GM18520 (cell line): ENCODE results near the gene CD7.

Experiments used
- ATAC-seq: cut with Tn5 transposase; IDR thresholded peaks from one replicate; pipeline ENCODE4 v1.9.1; 2021; ENCODE audit not compliant: unreplicated experiment

The CD7 gene

DNA sequence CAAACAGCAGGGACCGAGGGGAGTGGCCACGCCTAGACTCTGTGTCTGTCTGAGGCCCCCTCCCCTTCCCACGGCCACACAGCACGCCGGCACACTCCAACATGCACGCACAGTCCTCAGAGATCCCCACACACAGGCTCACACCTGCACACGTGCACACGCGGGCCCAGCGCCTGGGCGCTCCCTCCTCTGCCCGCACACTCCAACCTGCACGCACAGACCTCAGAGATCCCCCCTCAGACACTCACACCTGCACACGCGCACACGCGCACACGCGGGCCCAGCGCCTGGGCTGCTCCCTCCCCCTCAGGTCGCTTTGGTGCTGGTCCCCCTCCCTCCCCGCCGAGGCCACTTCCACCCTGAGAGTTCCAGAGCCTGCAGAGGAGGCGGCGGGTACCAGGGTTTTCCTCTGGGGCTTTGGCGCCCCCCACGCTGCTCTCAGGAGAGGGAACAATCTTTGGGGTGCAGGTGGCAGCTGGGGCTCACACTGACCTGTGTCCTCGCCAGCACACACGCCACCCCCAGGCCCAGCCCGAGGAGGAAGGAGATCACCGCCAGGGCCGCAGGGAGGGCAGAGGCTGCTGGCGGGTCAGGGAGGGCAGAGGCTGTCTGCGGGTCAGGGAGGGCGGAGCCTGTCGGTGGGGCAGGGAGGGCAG, 1.6 kb downstream of the CD7 start:
- ATAC-seq: no peak

DNA sequence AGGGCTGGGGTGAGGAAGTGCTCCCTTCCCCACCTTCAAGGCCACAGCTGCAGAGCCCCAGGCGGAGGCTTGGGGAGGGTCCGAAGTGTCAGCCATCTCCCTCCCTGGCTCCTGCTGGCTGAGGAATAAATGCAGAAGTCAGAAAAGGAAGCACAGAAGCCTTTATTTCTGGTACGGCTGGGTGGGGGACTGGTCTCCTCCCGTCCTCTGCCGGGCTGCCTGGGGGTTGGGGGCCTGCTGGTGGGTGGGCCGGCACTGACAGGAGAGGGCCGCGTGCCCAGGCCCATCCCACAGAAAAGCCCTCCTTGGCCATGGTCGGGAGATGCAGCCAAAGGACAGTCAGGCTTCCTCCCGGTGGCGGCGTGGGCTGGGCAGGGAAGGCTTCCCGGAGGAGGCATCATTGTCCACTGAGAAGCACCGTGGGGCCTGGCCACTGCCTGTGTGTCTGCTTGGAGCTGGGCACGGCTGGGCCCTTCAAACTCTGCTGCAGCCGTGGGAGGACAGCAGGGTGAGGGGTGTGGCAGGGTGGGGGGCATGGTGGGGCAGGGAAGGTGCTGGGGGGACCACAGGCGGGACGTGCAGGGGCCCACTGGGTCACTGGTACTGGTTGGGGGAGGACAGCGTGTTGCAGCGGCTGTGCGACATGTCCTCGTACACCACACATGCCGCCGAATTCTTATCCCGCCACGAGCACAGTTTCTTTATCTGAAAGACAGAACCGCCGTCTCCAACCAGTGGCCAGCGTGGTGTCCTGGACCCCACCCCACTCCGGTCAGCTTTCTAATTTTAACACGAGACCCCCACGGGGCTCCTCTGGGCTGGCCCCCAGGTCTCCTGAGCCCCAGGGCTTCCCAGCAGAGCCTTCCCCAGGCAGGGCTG, 2.4 kb downstream of the CD7 start:
- ATAC-seq: no peak

DNA sequence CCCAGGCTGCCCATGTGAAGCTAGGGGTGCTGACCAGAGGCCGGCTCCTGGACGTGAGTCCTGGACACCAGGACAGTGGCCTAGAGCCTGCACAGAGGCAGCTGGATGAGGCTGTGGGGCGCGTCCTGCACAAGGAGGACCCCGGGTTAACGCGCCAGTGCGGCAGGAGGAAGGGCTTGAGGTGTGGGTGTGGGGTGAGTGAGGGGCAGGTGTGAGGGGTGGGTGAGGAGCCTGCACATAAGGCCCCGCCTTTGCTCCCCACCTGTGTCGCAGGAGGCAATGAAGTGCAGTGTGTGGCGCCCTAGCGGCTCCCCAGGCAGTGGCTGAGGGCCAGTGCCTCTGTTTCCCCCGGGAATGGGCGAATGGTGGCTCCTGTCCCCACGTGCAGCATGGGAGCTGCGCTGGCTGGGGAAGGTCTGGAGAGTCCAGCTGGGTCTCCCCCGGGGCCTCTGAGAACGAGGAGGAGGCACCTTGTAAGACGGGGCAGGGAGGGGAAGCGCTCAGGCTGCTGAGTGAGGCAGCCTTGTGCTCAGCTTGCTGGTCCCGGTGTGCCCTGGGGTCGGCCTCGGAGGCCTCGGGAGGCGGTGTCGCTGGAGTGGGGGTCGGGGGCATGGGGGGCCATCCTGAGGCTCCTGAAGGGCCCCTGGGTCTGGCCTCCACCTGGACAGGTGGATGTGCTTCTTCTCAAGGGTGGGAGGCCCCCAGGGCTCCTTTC, 3.2 kb downstream of the CD7 start:
- ATAC-seq: no peak

DNA sequence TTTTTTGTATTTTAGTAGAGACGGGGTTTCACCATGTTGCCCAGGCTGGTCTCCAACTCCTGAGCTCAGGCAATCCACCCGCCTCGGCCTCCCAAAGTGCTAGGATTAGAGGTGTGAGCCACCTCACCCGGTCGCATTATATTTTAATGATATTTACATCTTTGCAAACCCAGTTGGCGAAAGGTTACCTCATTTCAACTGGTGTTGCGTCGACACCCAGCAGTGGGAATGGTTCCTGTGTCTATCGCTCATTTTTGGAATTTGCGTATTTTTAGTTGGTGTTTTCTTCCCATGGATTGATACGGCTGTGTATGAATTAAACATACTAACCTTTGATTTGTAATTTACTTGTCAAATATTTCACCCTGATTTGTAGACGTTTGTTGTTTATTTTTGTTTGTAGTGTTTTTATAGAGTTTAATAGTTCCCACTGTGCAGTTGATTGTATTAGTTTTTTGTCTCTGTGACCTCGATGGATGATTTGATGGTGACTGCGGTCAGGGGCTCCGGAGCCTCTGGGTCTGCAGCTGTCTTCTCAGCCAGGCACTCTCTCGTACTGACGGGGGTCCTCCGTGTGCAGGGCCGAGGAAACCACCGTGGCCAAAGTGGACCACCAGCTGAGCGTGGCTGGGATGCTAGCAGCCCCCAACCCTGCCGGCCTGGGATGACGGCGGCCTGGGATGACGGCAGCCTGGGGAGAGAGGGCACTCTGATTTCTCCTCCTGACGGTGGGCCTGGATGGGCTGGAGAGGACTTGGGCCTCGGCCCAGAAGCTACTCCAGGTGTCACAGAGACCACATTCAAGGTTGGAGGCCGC, 4.0 kb downstream of the CD7 start:
- ATAC-seq: no peak

DNA sequence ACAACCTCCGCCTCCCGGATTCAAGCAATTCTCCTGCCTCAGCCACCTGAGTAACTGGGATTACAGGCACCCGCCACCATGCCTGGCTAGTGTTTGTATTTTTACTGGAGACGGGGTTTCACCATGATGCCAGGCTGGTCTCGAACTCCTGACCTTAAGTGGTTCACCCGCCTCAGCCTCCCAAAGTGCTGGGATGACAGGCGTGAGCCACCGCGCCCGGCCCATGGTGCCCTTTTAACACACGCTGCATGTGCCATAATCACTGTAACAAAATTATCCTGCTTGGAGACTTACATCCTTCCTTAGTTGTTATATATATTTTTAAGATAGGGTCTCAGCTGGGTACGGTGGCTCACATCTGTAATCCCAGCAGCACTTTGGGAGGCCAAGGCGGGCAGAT, 5.4 kb downstream of the CD7 start:
- no peak for ATAC-seq

DNA sequence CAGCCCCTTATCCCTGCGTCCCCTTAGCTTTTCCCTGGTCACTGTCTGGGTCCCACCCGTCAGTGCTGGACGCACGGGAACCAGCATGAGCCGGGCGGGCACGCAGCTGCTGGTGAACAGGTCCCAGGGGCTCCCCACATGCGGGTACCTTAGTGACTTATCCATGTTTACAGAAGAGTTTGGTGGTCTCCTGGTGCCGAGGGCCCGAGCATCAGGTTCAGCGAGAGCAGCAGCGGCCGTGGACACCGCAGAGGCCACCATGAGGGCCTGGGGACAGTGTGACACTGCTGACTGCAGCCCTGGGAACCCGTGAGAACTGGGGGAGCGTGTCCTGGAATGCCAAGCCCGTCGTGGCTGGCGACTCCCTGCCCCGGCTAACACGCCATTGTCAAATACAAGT, 6.5 kb downstream of the CD7 start:
- no peak for ATAC-seq

DNA sequence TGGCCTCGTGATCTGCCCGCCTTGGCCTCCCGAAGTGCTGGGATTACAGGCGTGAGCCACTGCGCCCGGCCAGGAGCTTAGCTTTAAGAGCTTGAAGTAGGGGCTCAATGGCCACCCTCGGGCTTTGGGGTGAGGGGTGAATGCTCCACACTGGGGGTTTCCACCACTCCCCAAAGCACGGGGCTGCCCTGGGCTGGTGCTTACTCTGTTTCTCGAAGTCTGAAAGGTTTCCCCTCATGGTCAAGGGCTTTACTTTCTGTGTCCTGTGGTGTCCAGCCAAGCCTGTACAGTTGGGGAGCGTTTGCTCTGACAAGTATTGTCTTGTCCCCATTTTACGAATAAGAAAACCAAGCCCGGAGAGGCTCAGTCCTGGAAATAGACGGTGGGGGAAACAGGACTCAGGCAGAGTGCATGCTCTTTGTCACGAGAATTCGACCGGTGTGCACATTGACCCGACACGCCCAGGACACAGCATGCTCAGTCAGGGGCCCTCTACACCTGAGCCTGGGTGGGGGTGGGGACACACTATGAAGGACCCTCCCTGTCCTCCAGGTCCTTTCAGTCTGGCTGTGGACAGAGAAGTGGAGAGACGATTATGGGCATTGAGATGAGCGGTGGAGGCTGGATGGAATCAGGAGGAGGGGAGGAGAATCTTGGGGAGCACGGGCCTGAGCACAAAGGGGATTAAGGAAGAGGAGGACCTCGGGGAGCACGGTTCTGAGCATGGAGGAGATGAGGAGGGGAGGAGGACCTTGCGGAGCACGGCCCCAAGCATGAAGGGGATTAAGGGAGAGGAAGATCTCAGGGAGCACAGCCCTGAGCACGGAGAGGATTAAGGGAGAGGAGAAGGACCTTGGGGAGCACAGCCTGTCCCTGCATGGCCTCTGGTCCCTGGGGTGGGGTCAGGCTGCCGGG, 7.5 kb downstream of the CD7 start:
- ATAC-seq: no peak

DNA sequence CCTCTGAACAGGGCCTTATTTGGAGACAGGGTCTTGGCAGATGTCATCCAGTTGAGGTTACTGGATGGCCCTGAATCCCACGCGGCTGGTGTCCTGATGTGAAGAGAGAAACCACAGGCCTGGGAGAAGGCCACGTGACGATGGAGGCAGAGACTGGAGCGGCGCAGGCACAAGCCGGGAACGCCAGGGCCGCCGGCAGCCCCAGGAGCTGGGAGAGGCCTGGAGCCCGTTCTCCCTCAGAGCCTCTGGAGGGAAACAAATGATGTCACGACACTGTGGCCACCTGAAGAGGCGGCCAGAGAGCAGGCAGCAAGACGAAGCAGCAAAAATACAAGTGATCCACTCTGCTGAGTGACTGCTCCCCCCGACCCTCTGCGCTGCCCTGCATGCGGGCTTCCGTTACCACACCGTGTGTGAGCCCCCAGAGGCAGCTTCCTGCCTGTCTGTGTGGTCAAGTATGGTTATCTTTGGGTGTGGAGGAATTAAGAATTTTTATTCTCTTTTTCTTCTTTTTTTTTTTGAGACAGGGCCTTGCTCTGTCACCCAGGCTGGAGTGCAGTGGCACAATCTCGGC, 11.6 kb downstream of the CD7 start:
- no peak for ATAC-seq

DNA sequence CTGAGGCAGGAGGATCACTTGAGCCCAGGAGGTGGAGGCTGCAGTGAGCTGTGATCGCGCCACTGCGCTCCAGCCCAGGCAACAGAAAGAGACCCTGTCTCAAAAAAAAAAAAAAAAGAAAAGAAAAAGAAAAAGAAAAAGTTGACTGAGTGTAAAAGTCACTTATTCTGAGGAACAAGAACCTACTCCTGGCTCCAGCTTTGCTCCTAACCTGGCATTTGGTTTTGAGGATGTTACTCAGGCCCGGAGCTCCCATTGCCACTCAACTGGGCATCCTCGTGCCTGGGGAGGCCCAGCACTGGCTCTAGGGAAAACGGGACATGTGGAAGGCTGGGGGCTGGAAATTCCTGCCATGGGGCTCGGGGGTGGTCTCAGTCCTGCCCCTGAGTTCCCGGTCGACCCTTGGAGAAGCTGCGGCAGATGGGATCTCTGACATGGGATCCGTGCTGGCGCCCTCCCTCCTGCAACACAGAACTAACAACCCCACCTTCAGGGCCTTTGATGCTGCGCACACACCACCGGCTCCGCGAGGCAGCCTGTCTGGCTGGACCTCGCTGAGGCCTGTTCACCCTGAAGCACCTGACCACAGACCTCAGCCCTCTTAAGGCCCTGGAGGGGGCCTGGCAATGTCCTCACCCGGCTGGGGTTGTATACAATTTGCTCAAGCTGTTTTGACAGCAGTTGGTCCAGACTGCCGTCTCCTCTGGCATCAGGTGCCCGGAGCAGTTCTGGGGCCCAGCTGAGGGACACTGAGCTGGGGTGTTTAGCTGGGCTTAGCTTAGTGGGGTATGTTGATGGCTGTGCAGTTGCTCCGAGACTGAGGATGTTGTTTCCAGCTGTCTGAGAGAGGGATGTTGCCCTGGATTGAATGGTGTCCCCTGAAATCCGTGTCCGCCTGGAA, 12.3 kb downstream of the CD7 start:
- ATAC-seq: no peak

DNA sequence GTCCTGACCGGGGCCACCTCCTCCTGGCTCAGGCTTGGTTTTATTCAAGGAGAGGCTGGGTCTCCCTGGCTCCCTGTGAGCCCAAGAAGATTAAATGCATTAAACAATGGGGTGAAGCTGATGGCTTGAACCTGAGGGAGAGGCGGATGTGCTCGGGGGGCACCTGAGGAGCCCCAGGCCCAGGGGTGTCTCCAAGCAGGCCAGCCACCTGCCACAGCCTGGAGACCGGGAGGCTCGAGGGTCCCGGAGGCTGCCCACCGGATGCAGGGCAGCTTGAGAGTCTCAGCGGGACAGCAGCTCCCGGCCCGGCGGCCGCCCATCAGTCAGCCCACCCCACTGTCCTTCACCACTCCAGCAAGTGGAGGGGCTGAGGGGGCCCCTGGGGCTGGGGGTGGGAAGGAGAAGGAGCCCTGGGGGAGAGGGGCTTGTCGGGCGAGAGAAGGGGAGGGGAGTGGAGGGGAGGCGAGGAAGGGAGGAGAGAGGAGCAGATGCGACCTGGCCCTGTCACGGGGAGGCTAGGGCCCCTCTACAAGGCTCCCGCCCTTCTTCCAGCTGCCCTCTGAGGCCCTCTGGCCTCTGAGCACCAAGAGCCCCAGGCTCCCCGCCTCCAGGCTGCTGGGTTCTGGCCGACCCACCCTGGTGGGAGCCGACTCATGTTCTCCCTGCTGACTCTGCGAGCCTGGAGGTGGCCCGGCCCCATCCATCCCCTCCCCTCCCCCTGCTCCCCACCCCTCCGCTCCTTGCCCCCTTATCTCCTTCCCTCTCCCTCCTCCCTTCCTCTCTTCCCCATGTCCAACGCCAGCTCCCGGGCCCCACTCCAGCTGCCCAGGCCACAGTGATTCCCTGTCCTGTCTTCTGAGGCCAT, 13.2 kb downstream of the CD7 start:
- ATAC-seq: no peak

DNA sequence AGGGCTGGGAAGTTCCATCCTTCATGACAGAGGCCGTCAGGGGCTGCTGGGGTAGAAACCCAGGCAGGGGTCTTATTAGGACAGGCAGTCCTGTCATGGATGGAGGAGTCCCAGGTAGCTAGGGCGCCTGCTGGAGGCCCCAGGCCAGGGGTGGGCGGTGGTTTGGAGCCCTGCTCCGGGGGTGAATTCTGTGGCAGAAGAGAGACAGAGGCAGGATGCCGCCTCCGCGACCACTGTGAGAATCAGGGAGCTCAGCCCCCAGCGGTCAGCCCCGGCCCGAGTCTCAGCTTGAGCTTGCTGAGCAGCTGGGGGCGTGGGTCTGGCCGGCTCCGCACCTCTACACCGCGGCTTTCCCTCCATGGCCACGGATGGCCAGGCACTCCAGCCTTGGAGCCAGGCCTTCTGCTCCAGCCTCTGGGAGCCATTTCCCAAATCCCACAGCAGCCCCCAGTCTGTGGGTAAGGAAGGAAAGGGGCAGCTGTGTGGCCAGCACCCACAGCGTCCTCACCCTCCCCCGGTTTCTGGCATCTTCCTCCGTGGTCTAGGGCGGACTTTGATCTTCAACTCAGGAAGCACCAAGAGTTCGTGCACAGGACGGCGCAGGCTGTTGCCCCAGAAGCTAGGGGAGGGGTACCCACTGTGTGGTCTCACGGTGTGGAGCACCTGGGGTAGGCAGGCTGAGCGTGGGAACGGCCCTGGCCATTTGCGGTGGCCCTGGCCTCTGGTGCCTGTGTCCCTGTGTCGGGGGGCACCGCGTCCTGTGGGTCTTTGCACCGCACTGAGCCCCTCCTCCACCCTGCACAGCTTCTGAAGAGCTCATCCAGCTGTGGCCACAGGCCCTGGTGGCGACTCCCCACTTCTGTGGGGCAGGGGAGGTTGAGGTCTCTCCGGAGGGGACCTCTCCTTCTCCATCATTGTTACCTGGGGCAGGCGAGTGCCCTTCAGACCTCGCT, 14.1 kb downstream of the CD7 start:
- no peak for ATAC-seq

DNA sequence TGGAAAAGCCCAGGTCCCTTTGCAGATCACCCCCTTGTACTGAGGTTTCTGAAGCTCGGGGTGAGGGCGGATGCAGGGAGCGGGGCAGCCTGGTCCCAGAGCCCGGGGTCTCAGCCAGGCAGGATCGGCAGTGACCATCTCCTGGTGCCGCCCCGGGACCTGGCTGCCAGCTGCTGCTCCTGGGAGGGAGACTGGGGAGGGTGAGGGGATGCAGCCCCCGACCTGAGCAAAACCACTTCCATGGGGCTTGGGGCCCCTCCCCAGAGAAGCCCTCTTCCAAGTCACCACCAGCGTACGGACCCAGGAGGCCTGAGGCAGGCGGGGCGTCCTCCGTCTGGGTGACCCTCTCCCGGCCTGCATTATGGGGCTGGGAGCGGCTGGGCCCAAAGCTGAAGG, 14.8 kb downstream of the CD7 start:
- ATAC-seq: no peak

DNA sequence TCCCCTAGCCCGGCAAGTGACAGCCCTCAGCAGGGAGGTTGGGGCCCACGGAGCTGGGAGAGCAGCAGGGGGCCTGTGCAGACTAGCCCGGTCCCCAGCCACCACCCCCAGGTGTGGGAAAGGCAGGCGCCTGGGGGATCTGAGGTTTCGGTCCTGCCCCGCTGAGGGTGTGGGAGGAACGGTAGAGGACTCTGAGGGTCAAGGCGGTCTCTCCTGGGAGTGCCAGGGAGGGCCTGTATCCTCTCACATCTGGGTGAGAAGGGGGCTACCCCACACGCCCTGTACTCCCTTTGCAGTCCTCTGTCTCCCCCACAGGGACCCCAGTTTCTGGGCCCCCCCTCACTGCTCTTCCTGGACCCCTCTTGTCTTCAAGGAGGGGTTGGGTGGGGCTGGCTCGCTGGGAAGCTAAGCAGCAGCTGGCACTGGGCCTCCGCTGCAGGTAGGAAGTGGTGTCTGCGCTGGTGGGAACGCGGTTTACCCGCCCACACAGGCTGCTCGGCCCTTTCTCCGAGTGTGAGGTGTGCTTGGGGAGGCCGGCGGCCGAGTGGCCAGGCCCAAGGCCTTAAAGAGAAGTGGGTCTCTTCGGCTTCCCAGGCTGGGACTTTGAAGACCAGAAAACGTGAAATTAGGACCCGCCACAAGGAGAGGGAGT, 15.4 kb downstream of the CD7 start:
- ATAC-seq: no peak

DNA sequence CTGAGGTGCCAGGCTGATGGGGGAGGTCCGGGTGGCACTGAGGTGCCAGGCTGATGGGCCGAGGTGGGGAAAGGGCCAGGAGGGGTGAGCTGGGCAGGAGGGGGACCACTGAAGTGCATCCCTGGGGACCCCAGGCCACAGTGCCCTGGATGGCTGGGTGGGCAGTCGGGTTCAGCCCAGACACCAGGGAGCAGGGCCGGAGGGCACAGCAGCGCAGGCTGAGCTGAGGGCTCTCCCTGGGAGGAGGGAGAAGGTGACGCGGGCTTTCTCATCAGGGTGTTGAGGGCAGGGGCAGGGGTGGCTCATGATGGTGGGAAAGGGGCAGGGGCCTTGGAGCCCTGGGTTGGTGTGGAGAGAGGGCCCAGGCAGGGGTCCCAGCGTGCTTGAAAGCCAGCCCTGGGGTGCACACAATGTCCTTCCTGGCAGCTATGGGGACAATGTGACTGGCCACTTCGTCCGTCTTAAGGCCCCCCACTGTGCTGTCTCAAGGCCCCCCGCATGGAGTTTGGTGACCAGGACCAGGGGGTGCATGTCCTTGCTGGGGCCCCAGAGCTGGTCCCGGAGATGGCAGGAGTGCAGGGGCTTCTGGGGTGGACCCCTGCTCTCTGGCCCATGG, 16.0 kb downstream of the CD7 start:
- ATAC-seq: no peak

DNA sequence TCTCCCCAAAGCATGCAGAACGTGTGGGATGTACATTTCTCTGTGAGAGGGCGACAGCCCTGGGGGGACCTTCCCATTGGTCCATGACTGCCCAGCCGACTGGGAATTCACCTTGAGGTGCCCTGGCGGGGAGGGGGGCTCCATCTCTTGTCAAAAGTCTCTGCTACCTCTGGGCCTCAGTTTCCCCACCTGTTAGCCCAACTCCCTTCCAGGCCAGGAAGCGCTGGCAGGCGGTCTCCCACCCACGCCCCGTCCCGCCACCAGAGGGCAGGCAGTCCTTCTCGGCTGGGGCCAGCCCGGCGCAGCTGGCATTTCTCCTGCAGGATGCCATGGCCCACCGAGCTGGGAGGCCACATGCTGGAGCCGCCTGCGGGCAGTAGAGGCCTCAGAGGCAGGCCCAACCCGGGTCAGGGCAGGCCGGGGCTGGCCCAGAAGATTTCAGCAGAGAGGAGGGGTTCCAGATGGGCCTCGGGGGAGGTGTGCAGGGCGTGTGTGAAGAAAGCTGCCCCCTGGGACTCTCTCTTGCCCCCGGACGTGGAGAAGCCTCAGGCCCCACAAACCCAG, 16.6 kb downstream of the CD7 start:
- no peak for ATAC-seq
